Right renal pelvis (tissue), 4 donors: ENCODE measurements around the gene PNMA1. TPM values are rescaled to one million over a fixed set of nuclear protein-coding genes. Genes with fewer than 3 reads are reported as not detected.

Experiments
- DNase-seq, 4 donors: peaks; one replicate each; pipeline ENCODE4 v3.0.0-alpha.2; 2013; ENCODE audit warnings: low read depth in 4 of 4, low spot score in 3 of 4, missing footprints in 1 of 4
- polyA plus RNA-seq, 4 donors: library from polyadenylated mRNA; unstranded; fragments of 120-200 nt; gene quantifications; one replicate each; pipeline ENCODE4 v1.2.1, GENCODE V29; 2013; ENCODE audit not compliant: insufficient read length in 4 of 4

Gene PNMA1
- polyA plus RNA-seq = 100 to 1,000 TPM in 2 of 4 donors, 10 to 100 TPM in 2; 94.8 to 101 (median 98.2) TPM

GRCh38 chr14:73713803-73714655 is at the start of gene PNMA1:
PNMA1 (minus strand) TSS chr14:73714384; CDS start chr14:73713639, 745 bp downstream.
- DNase-seq = peak in 2 of 4 donors; percentile 79 to 80

GRCh38 chr14:73763396-73763795 is 49.2 kb upstream of the PNMA1 start:
- no peak for DNase-seq

GRCh38 chr14:73762375-73762822 is 48.2 kb upstream of the PNMA1 start:
- DNase-seq = no peak

GRCh38 chr14:73761618-73762355 is 47.6 kb upstream of the PNMA1 start:
- no peak for DNase-seq

- no peak for DNase-seq
These were observed 46.7 kb upstream of the PNMA1 start for GRCh38 chr14:73760598-73761586.

GRCh38 chr14:73759714-73760597 is 45.8 kb upstream of the PNMA1 start:
- peak; percentile 84 to 90 (median 86) for DNase-seq

GRCh38 chr14:73759183-73759713 is 45.1 kb upstream of the PNMA1 start:
- no peak for DNase-seq

GRCh38 chr14:73758392-73759182 is 44.4 kb upstream of the PNMA1 start:
- no peak for DNase-seq

- no peak for DNase-seq
These were observed 43.8 kb upstream of the PNMA1 start for GRCh38 chr14:73757876-73758391.

- DNase-seq = no peak
These were observed 43.2 kb upstream of the PNMA1 start for GRCh38 chr14:73757381-73757780.

GRCh38 chr14:73755434-73756014 is 41.3 kb upstream of the PNMA1 start:
- no peak for DNase-seq

GRCh38 chr14:73754911-73755360 is 40.8 kb upstream of the PNMA1 start:
- no peak for DNase-seq

GRCh38 chr14:73753887-73754795 is 40.0 kb upstream of the PNMA1 start:
- no peak for DNase-seq

- DNase-seq = no peak
These were observed 39.1 kb upstream of the PNMA1 start for GRCh38 chr14:73753124-73753886.

- no peak for DNase-seq
These were observed 38.3 kb upstream of the PNMA1 start for GRCh38 chr14:73752297-73752992.
